Activated CD4-positive, alpha-beta T cell treated with anti-CD3 and anti-CD28 coated beads for 24 hours (primary cell): ENCODE measurements around the gene FAF2.
"Not testable (repeated sequence)": the region's sequence is repeated elsewhere in the genome, so short reads cannot be mapped to it uniquely, and the experiment has no call there.

Experiments
- DNase-seq, 2 donors: peaks; one replicate each; pipeline ENCODE4 v3.0.0-alpha.2; 2020; ENCODE audit warnings: low read depth in 2 of 2

Gene FAF2

GRCh38 chr5:176454724-176455394 is 6.7 kb downstream of the FAF2 start:
- DNase-seq, result no peak

GRCh38 chr5:176458904-176459561 is 10.8 kb downstream of the FAF2 start:
- DNase-seq, result no peak

GRCh38 chr5:176461349-176461748 is 13.2 kb downstream of the FAF2 start:
- no peak for DNase-seq

GRCh38 chr5:176463113-176463764 is 15.1 kb downstream of the FAF2 start:
- no peak for DNase-seq

GRCh38 chr5:176466245-176466871 is 18.2 kb downstream of the FAF2 start:
- no peak for DNase-seq

- no peak for DNase-seq
These were observed 21.1 kb downstream of the FAF2 start for GRCh38 chr5:176469296-176469695.

GRCh38 chr5:176470539-176470938 is 22.4 kb downstream of the FAF2 start:
- DNase-seq, result no peak

GRCh38 chr5:176471098-176471497 is 22.9 kb downstream of the FAF2 start:
- DNase-seq, result no peak

GRCh38 chr5:176473335-176474006 is 25.3 kb downstream of the FAF2 start:
- no peak for DNase-seq

- DNase-seq, result no peak
These were observed 26.3 kb downstream of the FAF2 start for GRCh38 chr5:176474476-176474875.

GRCh38 chr5:176481711-176482110 is 33.5 kb downstream of the FAF2 start:
- no peak for DNase-seq

GRCh38 chr5:176485176-176485575 is 37.0 kb downstream of the FAF2 start:
- DNase-seq, result no peak

GRCh38 chr5:176486189-176486757 is 38.1 kb downstream of the FAF2 start:
- DNase-seq, result no peak

- not testable (repeated sequence) for DNase-seq
These were observed 39.0 kb downstream of the FAF2 start for GRCh38 chr5:176487160-176487559.

- DNase-seq, result no peak
These were observed 40.9 kb downstream of the FAF2 start for GRCh38 chr5:176489077-176489476.

GRCh38 chr5:176490301-176490700 is 42.1 kb downstream of the FAF2 start:
- no peak for DNase-seq

- DNase-seq, result no peak
These were observed 42.9 kb downstream of the FAF2 start for GRCh38 chr5:176491101-176491502.

- DNase-seq, result no peak
These were observed 43.7 kb downstream of the FAF2 start for GRCh38 chr5:176491901-176492300.

GRCh38 chr5:176492431-176492830 is 44.2 kb downstream of the FAF2 start:
- no peak for DNase-seq

GRCh38 chr5:176497852-176498251 is 49.7 kb downstream of the FAF2 start:
- no peak for DNase-seq

- no peak for DNase-seq
These were observed 51.1 kb downstream of the FAF2 start for GRCh38 chr5:176499273-176499672.

- no peak for DNase-seq
These were observed 52.3 kb downstream of the FAF2 start for GRCh38 chr5:176500511-176500910.
